Activated CD4-positive, alpha-beta memory T cell treated with anti-CD3 and anti-CD28 coated beads for 36 hours (primary cell): Measurements from ENCODE around the gene ZNF583. TPM values are rescaled to one million over a fixed set of nuclear protein-coding genes. Genes with fewer than 3 reads are reported as not detected.

Source experiments
- CTCF ChIA-PET: fragments of 350-600 bp; sonication (Branson Sonifier 250); formaldehyde crosslinking; loops from one replicate; lab custom pipeline; 2021; ENCODE audit warnings: antibody characterized with exemption, inconsistent platforms; lab: Charles Lee
- POLR2A ChIA-PET: fragments of 350-600 bp; sonication (Branson Sonifier 250); formaldehyde crosslinking; loops from one replicate; lab custom pipeline; 2021; ENCODE audit warnings: antibody characterized with exemption; lab: Charles Lee
- DNase-seq: peaks from one replicate; pipeline ENCODE4 v3.0.0-alpha.2; 2020
- H3K27ac Mint-ChIP-seq: one replicate; pipeline ENCODE4 v1.8.0; 2021; ENCODE audit warnings: mixed read lengths
- H3K27me3 Mint-ChIP-seq: one replicate; pipeline ENCODE4 v1.8.0; 2021; ENCODE audit warnings: mixed read lengths
- H3K36me3 Mint-ChIP-seq: one replicate; pipeline ENCODE4 v1.8.0; 2021; ENCODE audit warnings: mixed read lengths
- H3K4me1 Mint-ChIP-seq: one replicate; pipeline ENCODE4 v1.8.0; 2021; ENCODE audit warnings: low read depth, mixed read lengths
- H3K4me3 Mint-ChIP-seq: one replicate; pipeline ENCODE4 v1.8.0; 2021; ENCODE audit warnings: mild to moderate bottlenecking, mixed read lengths
- H3K9me3 Mint-ChIP-seq: one replicate; pipeline ENCODE4 v1.8.0; 2021; ENCODE audit warnings: mixed read lengths
- intact Hi-C: fragments of 100-400 bp; cut with micrococcal nuclease; formaldehyde crosslinking; loops from one replicate; pipeline ENCODE4 v1.15.1; 2023
- total RNA-seq, 2 experiments: library from RNA; stranded (reverse); gene quantifications; one replicate each; pipeline ENCODE4 v1.2.3, GENCODE V29; 2021

Gene ZNF583
- total RNA-seq, 2 experiments from 2014 or later: 1.6 to 1.8 TPM

- intact Hi-C loops: loop anchor here (1.0 to 5.0 kb wide), 3 partner anchors 10 to 251 kb away; partner anchors contain the start of gene ZNF444
- Mint-ChIP-seq H3K4me1 (peaks cover 7% of the 10 kb centered on the region), H3K9me3 (peaks cover 73% of the 10 kb centered on the region), H3K36me3 (peaks cover 67% of the 10 kb centered on the region), H3K27ac (peak within 1 kb of the TSS; percentile 84), H3K27me3 (no peaks in the 10 kb centered on the region), H3K4me3 (peak within 1 kb of the TSS; percentile 77)
- peak; percentile 94 for DNase-seq
- CTCF ChIA-PET: interaction anchor here (1.2 kb wide), 1 partner anchor 705 kb away, joined by 3 read pairs; no protein-coding TSS in a partner anchor
- POLR2A ChIA-PET: interaction anchor here (1.6 kb wide), 1 partner anchor 11 kb away, joined by 6 read pairs; the partner anchor contains the start of gene ZNF583
Measured at GRCh38 chr19:56393119-56394012, 10.8 kb upstream of the ZNF583 start, which contains the start of gene ZNF582. Gene ZNF582 (minus strand): TSS chr19:56393534. CDS start chr19:56391752, 1,782 bp downstream.

- H3K4me3 Mint-ChIP-seq: no peak overlapping the region
- intact Hi-C loops: no loop called here
- CTCF ChIA-PET: no interaction called here
- peaks cover 80% of the 10 kb centered on the region for H3K9me3 Mint-ChIP-seq
- no peak overlapping the region for H3K27ac Mint-ChIP-seq
- H3K27me3 Mint-ChIP-seq: no peaks in the 10 kb centered on the region
- DNase-seq: no peak
- H3K4me1 Mint-ChIP-seq: peaks cover 13% of the 10 kb centered on the region
- POLR2A ChIA-PET: no interaction called here
- peaks cover 64% of the 10 kb centered on the region for H3K36me3 Mint-ChIP-seq
Measured at GRCh38 chr19:56398809-56399208, 5.3 kb upstream of the ZNF583 start.

DNA sequence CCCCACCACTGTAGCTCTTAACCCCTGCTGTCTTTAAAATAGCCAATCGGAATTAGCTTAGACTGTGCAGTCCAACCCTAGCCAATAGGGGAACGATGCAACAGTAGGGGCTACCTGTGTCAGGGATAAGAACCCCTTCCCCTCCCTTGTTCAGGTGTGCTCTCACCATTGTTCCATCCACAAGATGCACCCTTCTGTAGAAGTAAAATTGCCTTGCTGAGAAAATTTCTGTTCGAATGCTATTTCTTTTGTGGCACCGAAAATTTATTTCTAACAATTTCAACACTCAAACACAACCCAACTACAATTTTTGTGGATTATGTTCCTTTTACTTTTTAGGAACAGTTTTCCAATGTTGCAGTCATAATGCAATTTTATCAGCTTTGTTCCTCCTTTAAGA lies 3.6 kb upstream of the ZNF583 start:
- no peaks in the 10 kb centered on the region for H3K27me3 Mint-ChIP-seq
- POLR2A ChIA-PET: no interaction called here
- no peak for DNase-seq
- H3K27ac Mint-ChIP-seq: no peak overlapping the region
- H3K9me3 Mint-ChIP-seq: peaks cover 74% of the 10 kb centered on the region
- intact Hi-C loops: loop anchor here (5.0 kb wide), 2 partner anchors 197 to 882 kb away; partner anchors contain the start of genes ZNF460 and ZNF71
- peaks cover 63% of the 10 kb centered on the region for H3K36me3 Mint-ChIP-seq
- CTCF ChIA-PET: no interaction called here
- H3K4me3 Mint-ChIP-seq: no peak overlapping the region
- peaks cover 26% of the 10 kb centered on the region for H3K4me1 Mint-ChIP-seq

GRCh38 chr19:56403261-56403660 lies 871 bp upstream of the ZNF583 start:
- POLR2A ChIA-PET: interaction anchor here (1.0 to 1.4 kb wide), 2 partner anchors 10 to 88 kb away, joined by 4 to 6 read pairs; partner anchors contain the start of genes ZNF582 and ZSCAN5A
- CTCF ChIA-PET: no interaction called here
- Mint-ChIP-seq H3K27me3 (no peaks in the 10 kb centered on the region), H3K4me1 (peaks cover 27% of the 10 kb centered on the region), H3K27ac (peak overlapping the region; percentile 98), H3K36me3 (peaks cover 71% of the 10 kb centered on the region), H3K9me3 (peaks cover 69% of the 10 kb centered on the region), H3K4me3 (peak overlapping the region; percentile 76)
- intact Hi-C loops: loop anchor here (1.0 to 5.0 kb wide), 5 partner anchors 10 to 879 kb away; partner anchors contain the start of genes ZFP28, ZNF460, ZNF470 and ZNF582
- peak; percentile 25 for DNase-seq

DNA sequence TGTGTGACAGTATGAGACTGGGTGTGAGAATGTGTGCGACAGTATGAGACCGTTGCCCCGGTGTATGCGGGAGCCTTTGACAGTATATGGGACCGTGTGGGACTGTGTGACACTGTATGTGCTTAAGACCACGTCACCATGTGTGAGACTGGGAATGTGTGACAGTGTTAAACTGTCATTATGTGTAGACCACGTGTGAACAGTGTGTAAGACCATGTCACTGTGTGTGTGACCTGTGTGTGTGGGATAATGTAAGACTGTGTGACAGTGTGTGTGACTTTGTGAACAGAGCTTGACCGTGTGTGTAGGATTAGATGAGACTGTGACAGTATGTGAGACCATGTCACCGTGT lies 549 bp downstream of the ZNF583 start:
- DNase-seq: no peak
- intact Hi-C loops: loop anchor here (5.0 kb wide), 2 partner anchors 193 to 878 kb away; partner anchors contain the start of genes ZNF460 and ZNF71
- peaks cover 67% of the 10 kb centered on the region for H3K9me3 Mint-ChIP-seq
- ChIA-PET CTCF (no interaction called here), POLR2A (interaction anchor here (1.4 kb wide), 1 partner anchor 12 kb away, joined by 6 read pairs; the partner anchor contains the start of gene ZNF582)
- H3K4me1 Mint-ChIP-seq: peaks cover 27% of the 10 kb centered on the region
- no peaks in the 10 kb centered on the region for H3K27me3 Mint-ChIP-seq
- peaks cover 70% of the 10 kb centered on the region for H3K36me3 Mint-ChIP-seq
- H3K27ac Mint-ChIP-seq: peak overlapping the region; percentile 98
- H3K4me3 Mint-ChIP-seq: peak overlapping the region; percentile 76

- CTCF ChIA-PET: no interaction called here
- Mint-ChIP-seq H3K27me3 (no peaks in the 10 kb centered on the region), H3K4me3 (peak overlapping the region; percentile 76), H3K27ac (no peak overlapping the region), H3K36me3 (peaks cover 73% of the 10 kb centered on the region), H3K4me1 (peaks cover 27% of the 10 kb centered on the region), H3K9me3 (peaks cover 66% of the 10 kb centered on the region)
- DNase-seq: peak; percentile 34
- intact Hi-C loops: no loop called here
- POLR2A ChIA-PET: no interaction called here
Measured at GRCh38 chr19:56405062-56405461, 930 bp downstream of the ZNF583 start.

DNA sequence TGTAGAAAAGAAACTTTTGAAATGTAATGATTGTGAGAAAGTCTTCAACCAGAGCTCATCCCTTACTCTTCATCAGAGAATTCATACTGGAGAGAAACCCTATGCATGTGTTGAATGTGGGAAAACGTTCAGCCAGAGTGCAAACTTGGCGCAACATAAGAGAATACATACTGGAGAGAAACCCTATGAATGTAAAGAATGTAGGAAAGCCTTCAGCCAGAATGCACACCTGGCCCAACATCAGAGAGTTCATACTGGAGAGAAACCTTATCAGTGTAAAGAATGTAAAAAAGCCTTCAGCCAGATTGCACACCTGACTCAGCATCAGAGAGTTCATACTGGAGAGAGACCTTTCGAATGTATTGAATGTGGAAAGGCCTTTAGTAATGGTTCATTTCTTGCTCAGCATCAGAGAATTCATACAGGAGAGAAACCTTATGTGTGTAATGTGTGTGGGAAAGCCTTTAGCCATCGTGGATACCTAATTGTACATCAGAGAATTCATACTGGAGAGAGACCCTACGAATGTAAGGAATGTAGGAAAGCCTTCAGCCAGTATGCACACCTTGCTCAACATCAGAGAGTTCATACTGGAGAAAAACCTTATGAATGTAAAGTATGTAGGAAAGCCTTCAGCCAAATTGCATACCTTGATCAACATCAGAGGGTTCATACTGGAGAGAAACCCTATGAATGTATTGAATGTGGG lies 19.3 kb downstream of the ZNF583 start:
- Mint-ChIP-seq H3K4me3 (no peak overlapping the region), H3K9me3 (peaks cover 88% of the 10 kb centered on the region), H3K27me3 (no peaks in the 10 kb centered on the region), H3K4me1 (no peaks in the 10 kb centered on the region), H3K36me3 (peaks cover 73% of the 10 kb centered on the region), H3K27ac (no peak overlapping the region)
- intact Hi-C loops: no loop called here
- ChIA-PET CTCF (no interaction called here), POLR2A (no interaction called here)
- no peak for DNase-seq

DNA sequence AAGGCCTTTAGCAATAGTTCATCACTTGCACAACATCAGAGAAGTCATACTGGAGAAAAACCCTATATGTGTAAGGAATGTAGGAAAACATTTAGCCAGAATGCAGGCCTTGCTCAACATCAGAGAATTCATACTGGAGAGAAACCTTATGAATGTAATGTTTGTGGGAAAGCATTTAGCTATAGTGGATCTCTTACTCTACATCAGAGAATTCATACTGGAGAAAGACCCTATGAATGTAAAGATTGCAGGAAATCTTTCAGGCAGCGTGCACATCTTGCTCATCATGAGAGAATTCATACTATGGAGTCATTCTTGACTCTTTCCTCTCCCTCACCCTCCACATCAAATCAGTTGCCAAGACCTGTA lies 19.8 kb downstream of the ZNF583 start:
- Mint-ChIP-seq H3K27me3 (no peaks in the 10 kb centered on the region), H3K36me3 (peaks cover 69% of the 10 kb centered on the region), H3K27ac (no peak overlapping the region), H3K9me3 (peaks cover 85% of the 10 kb centered on the region), H3K4me3 (no peak overlapping the region), H3K4me1 (no peaks in the 10 kb centered on the region)
- ChIA-PET POLR2A (no interaction called here), CTCF (no interaction called here)
- DNase-seq: no peak
- intact Hi-C loops: no loop called here

GRCh38 chr19:56441206-56441792 lies 37.2 kb downstream of the ZNF583 start:
- Mint-ChIP-seq H3K27me3 (no peaks in the 10 kb centered on the region), H3K36me3 (peaks cover 27% of the 10 kb centered on the region), H3K4me3 (no peak overlapping the region), H3K27ac (no peak overlapping the region), H3K9me3 (peaks cover 68% of the 10 kb centered on the region), H3K4me1 (no peaks in the 10 kb centered on the region)
- CTCF ChIA-PET: no interaction called here
- intact Hi-C loops: no loop called here
- POLR2A ChIA-PET: no interaction called here
- no peak for DNase-seq

GRCh38 chr19:56474308-56474707 lies 70.2 kb downstream of the ZNF583 start:
- ChIA-PET CTCF (no interaction called here), POLR2A (no interaction called here)
- peaks cover 81% of the 10 kb centered on the region for H3K9me3 Mint-ChIP-seq
- no peak overlapping the region for H3K4me3 Mint-ChIP-seq
- H3K27ac Mint-ChIP-seq: no peak overlapping the region
- intact Hi-C loops: no loop called here
- peaks cover 9% of the 10 kb centered on the region for H3K4me1 Mint-ChIP-seq
- peaks cover 17% of the 10 kb centered on the region for H3K27me3 Mint-ChIP-seq
- DNase-seq: no peak
- peaks cover 32% of the 10 kb centered on the region for H3K36me3 Mint-ChIP-seq

DNA sequence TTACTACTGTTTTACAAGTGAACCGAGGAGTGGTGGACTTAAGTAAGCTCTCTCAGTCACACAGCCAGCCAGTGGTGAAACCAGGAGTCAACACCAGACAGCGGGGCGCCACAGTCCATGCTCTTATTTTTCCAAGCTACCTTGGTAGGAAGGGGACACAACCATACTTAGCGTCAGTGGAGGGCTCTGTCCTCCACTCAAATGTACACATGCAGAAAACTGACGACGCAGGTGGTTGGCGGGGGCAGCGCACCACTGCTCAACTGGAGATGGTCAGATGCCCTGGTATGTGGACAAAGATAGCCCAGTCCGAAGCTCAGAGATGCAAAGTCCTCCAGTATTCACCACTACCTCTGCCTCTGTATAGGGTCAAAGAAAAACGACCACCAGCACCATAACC lies 72.0 kb downstream of the ZNF583 start:
- ChIA-PET POLR2A (no interaction called here), CTCF (no interaction called here)
- Mint-ChIP-seq H3K36me3 (peaks cover 35% of the 10 kb centered on the region), H3K27me3 (peaks cover 20% of the 10 kb centered on the region), H3K4me3 (no peak overlapping the region), H3K4me1 (peaks cover 9% of the 10 kb centered on the region), H3K27ac (no peak overlapping the region), H3K9me3 (peaks cover 78% of the 10 kb centered on the region)
- DNase-seq: no peak
- intact Hi-C loops: no loop called here
